ENCODE measurements around the gene SP2.

GRCh38 chr17:47927821-47928400 lies 31.9 kb downstream of the SP2 start:
- no peak for TF ChIP-seq POLR2A (IDR thresholded peaks at IDR 0.05)
- TF ChIP-seq POLR2AphosphoS5 (IDR thresholded peaks at IDR 0.05), result no peak

All from prostate gland (tissue), 1 donor.